DOHH2 (cell line): ENCODE measurements around the gene LYPD1.

ENCODE experiments used
- H3F3A ChIP-seq: fragments of 200-600 bp; sonication (generic), shearing (Covaris generic); 2 replicates; pipeline ENCODE4 v1.6.0; 2016; ENCODE audit warnings: antibody characterized with exemption, mild to moderate bottlenecking; ENCODE audit not compliant: control insufficient read depth, insufficient read depth
- H3K27ac ChIP-seq: fragments of 200-600 bp; sonication (generic); 2 replicates; pipeline ENCODE4 v1.5.1; 2014; ENCODE audit warnings: low read depth, mild to moderate bottlenecking, low read length, moderate library complexity
- H3K27me3 ChIP-seq: fragments of 200-600 bp; sonication (generic); 2 replicates; pipeline ENCODE4 v1.6.1; 2014; ENCODE audit warnings: mild to moderate bottlenecking, low read length, mixed read lengths; ENCODE audit not compliant: control insufficient read depth
- H3K36me3 ChIP-seq: fragments of 200-600 bp; sonication (generic); 2 replicates; pipeline ENCODE4 v1.6.1; 2014; ENCODE audit warnings: mild to moderate bottlenecking, low read length, moderate library complexity, mixed read lengths; ENCODE audit not compliant: control insufficient read depth
- H3K4me1 ChIP-seq: fragments of 200-600 bp; sonication (generic); 2 replicates; pipeline ENCODE4 v1.6.1; 2014; ENCODE audit warnings: mild to moderate bottlenecking, low read length, mixed read lengths; ENCODE audit not compliant: control insufficient read depth
- H3K4me2 ChIP-seq: fragments of 200-600 bp; sonication (generic); 2 replicates; pipeline ENCODE4 v1.6.0; 2014; ENCODE audit warnings: mild to moderate bottlenecking, low read length, moderate library complexity
- H3K4me3 ChIP-seq: fragments of 200-600 bp; sonication (generic); 2 replicates; pipeline ENCODE4 v1.5.1; 2014; ENCODE audit warnings: mild to moderate bottlenecking, low read length, mixed read lengths
- H3K79me2 ChIP-seq: fragments of 200-600 bp; sonication (generic); 2 replicates; pipeline ENCODE4 v1.6.1; 2014; ENCODE audit warnings: mild to moderate bottlenecking, low read length, mixed read lengths; ENCODE audit not compliant: control insufficient read depth
- H3K9me2 ChIP-seq: fragments of 200-600 bp; sonication (generic); replicated peaks from 2 replicates; pipeline ENCODE4 v1.6.1; 2014; ENCODE audit warnings: mild to moderate bottlenecking, low read length, mixed read lengths; ENCODE audit not compliant: control insufficient read depth
- H3K9me3 ChIP-seq: fragments of 200-600 bp; sonication (generic); 2 replicates; pipeline ENCODE4 v1.6.1; 2014; ENCODE audit warnings: antibody characterized with exemption, low read length, mixed read lengths; ENCODE audit not compliant: control insufficient read depth, insufficient read depth
- H4K20me1 ChIP-seq: fragments of 200-600 bp; sonication (generic); 2 replicates; pipeline ENCODE4 v1.6.0; 2014; ENCODE audit warnings: low read depth, mild to moderate bottlenecking, antibody characterized with exemption, low read length, moderate library complexity; ENCODE audit not compliant: control insufficient read depth, insufficient read depth
- CTCF ChIP-seq: fragments of 200-600 bp; sonication (generic); IDR thresholded peaks from one replicate; pipeline ENCODE4 v1.5.1; 2014; ENCODE audit warnings: antibody characterized with exemption, mild to moderate bottlenecking, low read depth, low read length; ENCODE audit not compliant: poor library complexity, severe bottlenecking
- EZH2phosphoT487 ChIP-seq: fragments of 200-600 bp; sonication (generic); IDR thresholded peaks from 2 replicates; pipeline ENCODE4 v1.6.1; 2017; ENCODE audit warnings: borderline replicate concordance, mild to moderate bottlenecking, antibody characterized with exemption, low read length, moderate library complexity, mixed read lengths

Gene LYPD1

DNA sequence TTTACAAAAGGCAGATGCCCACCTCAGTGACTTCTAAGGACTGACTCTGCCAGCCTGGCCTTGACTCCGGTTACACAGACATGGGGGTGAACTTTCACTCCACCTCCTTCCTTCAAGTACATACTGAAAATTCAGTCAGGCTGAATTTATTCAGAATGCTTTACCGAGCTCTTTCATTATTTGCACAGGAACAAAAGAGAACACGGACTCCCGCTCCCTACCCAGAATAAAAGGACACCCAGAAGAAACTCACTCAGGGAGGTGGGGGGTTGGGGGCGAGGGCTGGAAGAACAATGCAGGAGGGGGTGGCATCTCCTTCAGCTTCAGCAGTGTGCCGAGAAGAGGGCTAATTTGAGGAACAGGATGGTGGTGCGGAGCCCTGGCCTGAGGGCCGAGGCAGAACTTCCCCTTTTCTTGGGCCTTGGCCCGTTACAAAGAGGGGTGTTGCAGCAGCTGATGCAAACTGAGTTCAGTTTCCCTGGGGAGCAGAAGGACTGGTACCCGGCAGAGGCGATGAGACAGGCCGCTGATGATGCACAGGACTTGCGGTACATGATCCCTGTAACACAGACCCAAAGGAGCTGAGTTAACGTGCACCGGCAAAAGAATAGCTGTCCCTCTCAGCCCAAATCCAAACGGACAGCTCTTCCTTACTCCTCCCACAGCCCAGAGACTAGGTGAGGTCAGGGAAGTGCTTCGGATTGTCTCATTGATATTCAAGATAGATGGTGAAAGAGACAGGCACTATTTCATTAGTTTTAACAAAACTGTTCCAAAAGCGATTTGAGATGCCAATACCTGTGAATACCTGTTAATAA lies 24.1 kb downstream of the LYPD1 start:
- H3K27me3 ChIP-seq = no peaks in the 10 kb centered on the region
- H3K79me2 ChIP-seq = no peaks in the 10 kb centered on the region
- no peak overlapping the region for H3K4me2 ChIP-seq
- H3K9me2 ChIP-seq = no peaks in the 10 kb centered on the region
- H3K36me3 ChIP-seq = no peaks in the 10 kb centered on the region
- no peak overlapping the region for H3K4me3 ChIP-seq
- H3K4me1 ChIP-seq = 0 out of 2 replicates have a peak, but pooled peaks cover 3% of the 10 kb centered on the region
- no peaks in the 10 kb centered on the region for H3F3A ChIP-seq
- no peaks in the 10 kb centered on the region for H4K20me1 ChIP-seq
- H3K27ac ChIP-seq = no peak overlapping the region
- TF ChIP-seq EZH2phosphoT487 (no peak), CTCF (no peak)
- no peaks in the 10 kb centered on the region for H3K9me3 ChIP-seq

DNA sequence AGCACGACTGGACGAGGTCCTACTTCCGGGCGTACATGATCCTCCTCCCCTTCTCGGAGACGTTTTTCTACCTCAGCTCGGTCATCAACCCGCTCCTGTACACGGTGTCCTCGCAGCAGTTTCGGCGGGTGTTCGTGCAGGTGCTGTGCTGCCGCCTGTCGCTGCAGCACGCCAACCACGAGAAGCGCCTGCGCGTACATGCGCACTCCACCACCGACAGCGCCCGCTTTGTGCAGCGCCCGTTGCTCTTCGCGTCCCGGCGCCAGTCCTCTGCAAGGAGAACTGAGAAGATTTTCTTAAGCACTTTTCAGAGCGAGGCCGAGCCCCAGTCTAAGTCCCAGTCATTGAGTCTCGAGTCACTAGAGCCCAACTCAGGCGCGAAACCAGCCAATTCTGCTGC lies 24.8 kb downstream of the LYPD1 start:
- Histone ChIP-seq H3K9me2 (no peaks in the 10 kb centered on the region), H3K27me3 (no peaks in the 10 kb centered on the region), H3K4me2 (no peak overlapping the region), H3K9me3 (no peaks in the 10 kb centered on the region), H3K4me3 (no peak overlapping the region), H3K27ac (no peak overlapping the region), H4K20me1 (no peaks in the 10 kb centered on the region), H3K4me1 (0 out of 2 replicates have a peak, but pooled peaks cover 3% of the 10 kb centered on the region), H3F3A (no peaks in the 10 kb centered on the region), H3K36me3 (no peaks in the 10 kb centered on the region), H3K79me2 (no peaks in the 10 kb centered on the region)
- TF ChIP-seq EZH2phosphoT487 = no peak
- TF ChIP-seq CTCF = no peak

DNA sequence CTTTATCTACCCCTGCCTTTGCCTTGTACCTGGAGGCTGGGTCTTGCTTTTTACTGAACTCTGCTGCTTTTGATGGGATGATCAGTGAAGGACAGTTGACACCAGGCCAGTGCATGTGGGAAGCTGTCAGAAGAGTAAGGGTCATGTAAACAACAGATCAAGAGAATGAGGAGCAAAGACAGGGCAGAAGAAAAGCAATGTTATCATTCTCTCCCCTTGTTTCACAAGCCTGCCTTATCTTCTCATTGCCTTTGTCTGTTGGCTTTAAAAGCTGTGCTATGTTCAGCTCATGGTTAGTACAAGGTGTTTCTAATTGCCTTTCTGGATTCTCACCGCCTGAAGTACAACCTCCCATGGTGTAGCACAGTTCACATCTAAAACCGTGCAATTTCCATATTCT lies 27.6 kb downstream of the LYPD1 start:
- Histone ChIP-seq H3K36me3 (no peaks in the 10 kb centered on the region), H3K9me3 (no peaks in the 10 kb centered on the region), H3F3A (no peaks in the 10 kb centered on the region), H3K4me2 (no peak overlapping the region), H3K4me1 (0 out of 2 replicates have a peak, but pooled peaks cover 3% of the 10 kb centered on the region), H3K27me3 (no peaks in the 10 kb centered on the region), H3K27ac (no peak overlapping the region), H4K20me1 (no peaks in the 10 kb centered on the region), H3K9me2 (no peaks in the 10 kb centered on the region), H3K79me2 (no peaks in the 10 kb centered on the region), H3K4me3 (no peak overlapping the region)
- TF ChIP-seq EZH2phosphoT487 (no peak), CTCF (no peak)
